ENCODE data around the gene LRRC27.

LRRC27 gene

DNA sequence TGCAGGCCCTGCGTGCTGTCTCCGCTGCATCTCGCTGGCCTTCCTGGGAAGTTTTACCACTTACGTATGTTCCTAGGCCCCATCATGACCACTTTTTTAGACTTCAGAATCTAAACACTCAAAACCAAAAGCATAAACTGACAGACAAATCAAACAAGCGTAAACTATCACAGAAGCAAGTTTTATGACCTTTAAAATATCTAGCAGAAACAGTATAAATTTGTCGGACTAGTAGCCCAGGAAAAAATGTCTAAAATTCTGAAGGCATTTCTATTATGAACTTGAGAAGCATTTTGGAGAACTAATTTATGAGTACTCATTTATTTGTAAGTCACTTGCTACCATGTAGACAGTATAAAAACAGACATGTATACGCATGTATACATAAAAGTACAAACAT, 10.6 kb downstream of the LRRC27 start:
- Histone ChIP-seq H3K36me3 (ENCODE audit: insufficient read depth, low read length) (0 out of 2 replicates have a peak, but pooled peaks cover 3% of the 10 kb centered on the region), H3K27ac (ENCODE audit: low read depth, low read length, poor library complexity, severe bottlenecking) (no peak overlapping the region), H3K79me2 (ENCODE audit: insufficient read depth, low read length) (no peaks in the 10 kb centered on the region), H3F3A (ENCODE audit: insufficient read depth, low read length) (no peaks in the 10 kb centered on the region), H3K9me3 (ENCODE audit: low read length) (no peaks in the 10 kb centered on the region), H2AFZ (ENCODE audit: low read length) (no peak overlapping the region), H3K27me3 (ENCODE audit: insufficient read depth, low read length) (no peaks in the 10 kb centered on the region), H3K9me2 (ENCODE audit: low read depth, low read length) (no peaks in the 10 kb centered on the region), H3K4me3 (ENCODE audit: low read depth, low read length, poor library complexity, severe bottlenecking) (no peak overlapping the region), H3K4me1 (ENCODE audit: insufficient read depth, low read length, severe bottlenecking) (no peaks in the 10 kb centered on the region), H3K4me2 (ENCODE audit: low read length) (no peak overlapping the region), H3K9ac (ENCODE audit: low read length) (no peak overlapping the region), H4K20me1 (ENCODE audit: insufficient read depth, low read length) (no peaks in the 10 kb centered on the region)
- no peak for TF ChIP-seq EZH2 (IDR thresholded peaks at IDR 0.05; ENCODE audit: borderline replicate concordance, low read length)
- TF ChIP-seq, protein P1, sequence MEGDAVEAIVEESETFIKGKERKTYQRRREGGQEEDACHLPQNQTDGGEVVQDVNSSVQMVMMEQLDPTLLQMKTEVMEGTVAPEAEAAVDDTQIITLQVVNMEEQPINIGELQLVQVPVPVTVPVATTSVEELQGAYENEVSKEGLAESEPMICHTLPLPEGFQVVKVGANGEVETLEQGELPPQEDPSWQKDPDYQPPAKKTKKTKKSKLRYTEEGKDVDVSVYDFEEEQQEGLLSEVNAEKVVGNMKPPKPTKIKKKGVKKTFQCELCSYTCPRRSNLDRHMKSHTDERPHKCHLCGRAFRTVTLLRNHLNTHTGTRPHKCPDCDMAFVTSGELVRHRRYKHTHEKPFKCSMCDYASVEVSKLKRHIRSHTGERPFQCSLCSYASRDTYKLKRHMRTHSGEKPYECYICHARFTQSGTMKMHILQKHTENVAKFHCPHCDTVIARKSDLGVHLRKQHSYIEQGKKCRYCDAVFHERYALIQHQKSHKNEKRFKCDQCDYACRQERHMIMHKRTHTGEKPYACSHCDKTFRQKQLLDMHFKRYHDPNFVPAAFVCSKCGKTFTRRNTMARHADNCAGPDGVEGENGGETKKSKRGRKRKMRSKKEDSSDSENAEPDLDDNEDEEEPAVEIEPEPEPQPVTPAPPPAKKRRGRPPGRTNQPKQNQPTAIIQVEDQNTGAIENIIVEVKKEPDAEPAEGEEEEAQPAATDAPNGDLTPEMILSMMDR (IDR thresholded peaks at IDR 0.05; ENCODE audit: low read length): no peak

DNA sequence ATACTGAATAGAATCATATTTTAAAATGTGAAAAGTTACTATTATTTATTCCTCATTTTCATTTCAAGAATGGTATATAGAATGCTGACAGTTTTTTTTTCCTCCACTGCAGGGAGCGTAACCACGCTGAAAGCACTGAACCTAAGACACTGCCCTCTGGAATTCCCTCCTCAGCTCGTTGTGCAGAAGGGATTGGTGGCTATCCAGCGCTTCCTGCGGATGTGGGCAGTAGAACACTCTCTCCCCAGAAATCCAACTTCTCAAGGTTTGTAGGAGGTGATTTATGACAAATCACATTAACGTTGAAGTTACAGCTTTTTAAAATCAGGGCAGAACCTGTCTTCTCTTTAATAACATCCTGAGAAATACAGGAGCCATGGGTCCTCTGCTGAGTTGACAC, 12.4 kb downstream of the LRRC27 start:
- Histone ChIP-seq H2AFZ (ENCODE audit: low read length) (no peak overlapping the region), H3K4me2 (ENCODE audit: low read length) (no peak overlapping the region), H3K27ac (ENCODE audit: low read depth, low read length, poor library complexity, severe bottlenecking) (no peak overlapping the region), H3K9me2 (ENCODE audit: low read depth, low read length) (no peaks in the 10 kb centered on the region), H3F3A (ENCODE audit: insufficient read depth, low read length) (no peaks in the 10 kb centered on the region), H3K4me1 (ENCODE audit: insufficient read depth, low read length, severe bottlenecking) (no peaks in the 10 kb centered on the region), H3K9me3 (ENCODE audit: low read length) (no peaks in the 10 kb centered on the region), H3K79me2 (ENCODE audit: insufficient read depth, low read length) (no peaks in the 10 kb centered on the region), H3K4me3 (ENCODE audit: low read depth, low read length, poor library complexity, severe bottlenecking) (no peak overlapping the region), H4K20me1 (ENCODE audit: insufficient read depth, low read length) (no peaks in the 10 kb centered on the region), H3K36me3 (ENCODE audit: insufficient read depth, low read length) (0 out of 2 replicates have a peak, but pooled peaks cover 3% of the 10 kb centered on the region), H3K9ac (ENCODE audit: low read length) (no peak overlapping the region), H3K27me3 (ENCODE audit: insufficient read depth, low read length) (no peaks in the 10 kb centered on the region)
- TF ChIP-seq, protein P1 (IDR thresholded peaks at IDR 0.05; ENCODE audit: low read length): no peak
- no peak for TF ChIP-seq EZH2 (IDR thresholded peaks at IDR 0.05; ENCODE audit: borderline replicate concordance, low read length)

DNA sequence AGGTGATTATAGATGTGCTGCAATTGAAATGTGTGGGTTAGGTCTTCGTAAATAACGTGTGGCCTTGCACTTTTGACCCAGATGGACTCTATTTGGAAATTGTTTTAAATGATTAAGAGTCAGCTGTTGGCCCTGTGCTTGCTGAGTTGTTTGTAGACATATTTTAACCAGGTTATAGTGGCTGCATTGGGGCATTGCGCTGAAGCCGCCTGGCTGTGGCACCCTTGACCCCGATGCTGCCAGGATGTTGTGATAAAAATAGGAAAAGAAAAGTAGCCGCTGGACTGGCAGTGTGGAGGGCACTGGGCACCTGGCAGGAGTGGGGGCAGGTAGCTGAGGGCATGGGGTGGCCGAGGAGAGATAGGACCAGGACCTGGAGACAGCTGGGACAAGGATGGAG, 13.4 kb downstream of the LRRC27 start:
- Histone ChIP-seq H2AFZ (ENCODE audit: low read length) (no peak overlapping the region), H3K4me2 (ENCODE audit: low read length) (no peak overlapping the region)

More for the DNA sequence above, 13.4 kb downstream of the LRRC27 start:
- H3K9me2 ChIP-seq (ENCODE audit: low read depth, low read length): no peaks in the 10 kb centered on the region
- no peak overlapping the region for H3K4me3 ChIP-seq (ENCODE audit: low read depth, low read length, poor library complexity, severe bottlenecking)
- H4K20me1 ChIP-seq (ENCODE audit: insufficient read depth, low read length): no peaks in the 10 kb centered on the region
- H3K9ac ChIP-seq (ENCODE audit: low read length): no peak overlapping the region
- no peaks in the 10 kb centered on the region for H3K79me2 ChIP-seq (ENCODE audit: insufficient read depth, low read length)
- H3K27me3 ChIP-seq (ENCODE audit: insufficient read depth, low read length): no peaks in the 10 kb centered on the region
- no peak overlapping the region for H3K27ac ChIP-seq (ENCODE audit: low read depth, low read length, poor library complexity, severe bottlenecking)
- no peaks in the 10 kb centered on the region for H3K9me3 ChIP-seq (ENCODE audit: low read length)
- H3K4me1 ChIP-seq (ENCODE audit: insufficient read depth, low read length, severe bottlenecking): no peaks in the 10 kb centered on the region
- H3K36me3 ChIP-seq (ENCODE audit: insufficient read depth, low read length): 0 out of 2 replicates have a peak, but pooled peaks cover 3% of the 10 kb centered on the region
- TF ChIP-seq, protein P1 (IDR thresholded peaks at IDR 0.05; ENCODE audit: low read length): no peak
- H3F3A ChIP-seq (ENCODE audit: insufficient read depth, low read length): no peaks in the 10 kb centered on the region

All from OCI-LY1 (cell line).